BJ (cell line): ENCODE measurements around the gene RET. TPM values are rescaled to one million over a fixed set of nuclear protein-coding genes. Genes with fewer than 3 reads are reported as not detected.

ENCODE experiments used
- CTCF ChIA-PET: fragments of 350-600 bp; formaldehyde crosslinking; extraction: SDS; loops from one replicate; lab custom pipeline; 2021; ENCODE audit warnings: antibody characterized with exemption, inconsistent platforms; lab: Yijun Ruan, JAX
- POLR2A ChIA-PET: fragments of 300-600 bp; sonication (Branson Sonifier 250); formaldehyde crosslinking; extraction: SDS; loops from one replicate; lab custom pipeline; 2021; ENCODE audit warnings: antibody characterized with exemption; lab: Charles Lee
- DNase-seq: peaks from one replicate; pipeline ENCODE4 v3.0.0-alpha.2; 2011; ENCODE audit warnings: low read depth
- H3K27me3 ChIP-seq: 2 replicates; pipeline ENCODE4 v1.6.0; 2011; ENCODE audit warnings: low read length; ENCODE audit not compliant: control insufficient read depth, insufficient read depth
- H3K36me3 ChIP-seq: 2 replicates; pipeline ENCODE4 v1.5.1; 2011; ENCODE audit warnings: low read length; ENCODE audit not compliant: control insufficient read depth, insufficient read depth
- H3K4me3 ChIP-seq: 2 replicates; pipeline ENCODE4 v1.5.1; 2011; ENCODE audit warnings: low read depth, mild to moderate bottlenecking, control low read depth, low read length
- polyA plus RNA-seq: library from polyadenylated mRNA; depleted of rRNA; stranded (reverse); fragments of >200 nt; gene quantifications from 2 replicates; pipeline ENCODE4 v1.2.3, GENCODE V29; 2011
- TF ChIP-seq, protein P1 (sequence below): IDR thresholded peaks from 2 replicates; pipeline ENCODE4 v1.5.1; 2011; ENCODE audit warnings: low read depth, mild to moderate bottlenecking, control low read depth, inconsistent platforms, low read length, moderate library complexity; ENCODE audit not compliant: insufficient read depth

The RET gene
- polyA plus RNA-seq, 1 experiment: 0.29 TPM

DNA sequence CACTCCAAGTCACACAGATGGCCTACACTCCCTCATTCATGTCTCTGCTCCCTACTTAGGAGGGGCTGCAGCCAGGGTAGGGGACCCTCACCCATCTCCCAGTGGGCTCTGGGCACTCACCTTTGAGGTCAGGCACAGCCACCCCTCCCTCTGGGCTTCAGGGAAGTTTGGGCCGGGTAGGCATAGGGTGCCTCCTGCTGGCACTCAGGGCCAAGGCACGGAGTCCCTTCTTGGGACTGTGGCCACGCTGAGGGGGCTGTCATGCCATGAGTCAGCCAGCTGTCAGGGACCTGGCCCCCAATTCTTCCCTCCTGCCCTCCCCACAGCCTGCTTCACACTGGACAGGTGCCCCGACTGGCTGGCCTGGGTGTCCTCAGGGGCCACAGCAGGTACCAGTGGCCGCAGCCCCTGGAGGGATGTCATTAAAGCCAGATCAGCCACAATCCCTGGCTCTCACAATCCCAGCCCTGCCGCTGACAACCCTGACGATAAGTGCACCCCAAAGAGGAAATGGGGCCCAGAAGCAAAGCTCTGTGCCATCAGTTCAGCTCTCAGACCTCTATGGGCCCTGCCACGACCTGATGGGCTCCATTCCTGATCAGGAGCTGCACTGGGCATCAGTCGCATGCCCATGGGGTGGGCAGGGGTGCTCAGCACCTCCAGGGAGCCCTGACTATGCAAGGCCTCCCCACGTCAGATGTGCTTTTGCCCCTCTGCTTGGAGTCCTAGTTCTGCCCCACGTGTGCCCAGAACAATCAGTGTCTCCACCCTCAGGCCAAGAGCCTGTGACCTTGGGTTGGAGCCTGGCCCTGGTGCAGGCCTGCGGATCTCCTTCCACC, 34.1 kb upstream of the RET start:
- ChIA-PET POLR2A (no interaction called here), CTCF (interaction anchor here (0.6 kb wide), 1 partner anchor 23 kb away, joined by 3 read pairs; no protein-coding TSS in a partner anchor)
- H3K27me3 ChIP-seq: no peaks in the 10 kb centered on the region
- no peak for DNase-seq
- no peak overlapping the region for H3K4me3 ChIP-seq
- TF ChIP-seq, protein P1, sequence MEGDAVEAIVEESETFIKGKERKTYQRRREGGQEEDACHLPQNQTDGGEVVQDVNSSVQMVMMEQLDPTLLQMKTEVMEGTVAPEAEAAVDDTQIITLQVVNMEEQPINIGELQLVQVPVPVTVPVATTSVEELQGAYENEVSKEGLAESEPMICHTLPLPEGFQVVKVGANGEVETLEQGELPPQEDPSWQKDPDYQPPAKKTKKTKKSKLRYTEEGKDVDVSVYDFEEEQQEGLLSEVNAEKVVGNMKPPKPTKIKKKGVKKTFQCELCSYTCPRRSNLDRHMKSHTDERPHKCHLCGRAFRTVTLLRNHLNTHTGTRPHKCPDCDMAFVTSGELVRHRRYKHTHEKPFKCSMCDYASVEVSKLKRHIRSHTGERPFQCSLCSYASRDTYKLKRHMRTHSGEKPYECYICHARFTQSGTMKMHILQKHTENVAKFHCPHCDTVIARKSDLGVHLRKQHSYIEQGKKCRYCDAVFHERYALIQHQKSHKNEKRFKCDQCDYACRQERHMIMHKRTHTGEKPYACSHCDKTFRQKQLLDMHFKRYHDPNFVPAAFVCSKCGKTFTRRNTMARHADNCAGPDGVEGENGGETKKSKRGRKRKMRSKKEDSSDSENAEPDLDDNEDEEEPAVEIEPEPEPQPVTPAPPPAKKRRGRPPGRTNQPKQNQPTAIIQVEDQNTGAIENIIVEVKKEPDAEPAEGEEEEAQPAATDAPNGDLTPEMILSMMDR: no peak
- no peaks in the 10 kb centered on the region for H3K36me3 ChIP-seq

DNA sequence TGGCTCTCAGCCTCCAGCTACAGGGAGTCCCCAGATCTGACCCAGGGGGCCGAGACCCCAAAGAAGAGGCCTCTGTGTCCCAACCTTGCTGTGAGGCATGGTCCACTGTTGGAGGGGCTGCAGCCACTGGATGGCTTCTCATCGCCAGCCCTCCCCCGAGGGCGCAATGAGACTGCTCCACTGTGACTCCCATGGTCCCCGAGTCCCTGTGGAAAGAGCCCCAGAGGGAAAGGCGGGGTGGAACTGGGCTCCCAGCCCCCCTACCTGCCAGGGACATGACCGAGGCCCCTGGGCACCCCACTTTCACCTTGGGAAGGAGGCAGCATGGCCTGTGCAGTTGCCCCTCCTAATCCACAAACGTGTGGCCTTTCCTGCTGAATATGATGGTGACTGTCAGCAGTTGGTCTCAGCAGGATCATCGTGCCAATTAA, 33.5 kb upstream of the RET start:
- Histone ChIP-seq H3K27me3 (no peaks in the 10 kb centered on the region), H3K36me3 (no peaks in the 10 kb centered on the region), H3K4me3 (no peak overlapping the region)
- DNase-seq: no peak
- ChIA-PET POLR2A (no interaction called here), CTCF (interaction anchor here (0.6 kb wide), 1 partner anchor 22 kb away, joined by 3 read pairs; no protein-coding TSS in a partner anchor)
- TF ChIP-seq, protein P1: no peak

DNA sequence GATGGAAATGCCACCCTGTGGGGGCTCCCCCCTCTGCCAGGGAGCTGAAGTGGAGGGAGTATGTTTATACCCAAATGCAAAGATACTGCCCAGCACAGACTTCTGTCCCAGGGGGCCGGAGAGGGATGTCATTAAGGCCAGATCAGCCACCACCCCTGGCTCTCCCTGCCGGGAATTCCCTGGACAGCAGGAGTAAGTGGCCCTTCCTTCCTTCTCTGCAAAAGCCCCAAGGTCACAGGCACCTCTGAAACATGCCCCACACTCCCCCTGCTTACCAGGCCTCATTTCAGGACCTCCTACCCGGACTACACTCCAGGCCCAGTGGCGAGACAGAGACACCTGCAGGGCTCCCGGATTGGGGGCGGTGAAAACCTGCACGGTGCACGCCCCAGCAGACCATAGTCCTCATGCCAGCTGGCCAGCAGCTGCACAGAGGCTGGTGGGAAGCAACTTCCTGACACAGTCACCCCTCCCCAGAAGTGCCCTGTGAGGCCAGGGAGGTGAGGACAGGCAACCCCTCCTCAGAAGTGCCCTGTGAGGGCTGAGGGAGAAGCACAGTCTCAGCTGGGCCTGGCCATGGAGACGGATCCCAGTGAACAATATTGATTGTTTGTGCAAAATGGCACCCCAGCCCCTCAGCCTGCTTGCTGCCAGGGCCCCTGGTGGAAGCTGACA, 33.0 kb upstream of the RET start:
- H3K36me3 ChIP-seq: no peaks in the 10 kb centered on the region
- ChIA-PET POLR2A (no interaction called here), CTCF (interaction anchor here (0.6 kb wide), 1 partner anchor 21 kb away, joined by 3 read pairs; no protein-coding TSS in a partner anchor)
- no peak for DNase-seq
- H3K4me3 ChIP-seq: no peak overlapping the region
- TF ChIP-seq, protein P1: no peak
- H3K27me3 ChIP-seq: no peaks in the 10 kb centered on the region

DNA sequence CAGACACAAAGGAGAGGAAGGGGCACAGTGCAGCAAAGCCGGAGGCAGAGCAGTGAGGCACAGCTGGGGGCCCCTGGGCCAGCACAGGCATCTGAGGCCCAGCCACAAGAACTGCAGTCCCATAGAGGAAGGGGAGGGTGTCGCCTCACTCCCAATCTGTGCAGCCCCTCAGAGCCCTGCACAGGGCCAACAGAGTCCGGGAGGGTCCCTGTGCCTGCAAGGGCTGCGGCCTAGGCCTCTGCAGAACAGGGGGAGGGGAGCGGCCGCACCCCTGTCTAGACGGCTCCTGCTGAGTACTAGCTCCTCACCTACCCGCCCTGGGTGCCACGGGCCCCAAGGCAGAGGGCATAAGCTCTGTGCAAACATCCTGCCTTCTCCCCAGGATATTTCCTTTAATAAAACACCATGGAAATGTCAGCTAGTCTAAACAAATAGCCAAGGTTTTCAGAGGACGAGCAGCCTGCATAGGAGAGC, 32.4 kb upstream of the RET start:
- ChIA-PET CTCF (no interaction called here), POLR2A (no interaction called here)
- Histone ChIP-seq H3K36me3 (no peaks in the 10 kb centered on the region), H3K27me3 (no peaks in the 10 kb centered on the region), H3K4me3 (no peak overlapping the region)
- TF ChIP-seq, protein P1: no peak
- no peak for DNase-seq

DNA sequence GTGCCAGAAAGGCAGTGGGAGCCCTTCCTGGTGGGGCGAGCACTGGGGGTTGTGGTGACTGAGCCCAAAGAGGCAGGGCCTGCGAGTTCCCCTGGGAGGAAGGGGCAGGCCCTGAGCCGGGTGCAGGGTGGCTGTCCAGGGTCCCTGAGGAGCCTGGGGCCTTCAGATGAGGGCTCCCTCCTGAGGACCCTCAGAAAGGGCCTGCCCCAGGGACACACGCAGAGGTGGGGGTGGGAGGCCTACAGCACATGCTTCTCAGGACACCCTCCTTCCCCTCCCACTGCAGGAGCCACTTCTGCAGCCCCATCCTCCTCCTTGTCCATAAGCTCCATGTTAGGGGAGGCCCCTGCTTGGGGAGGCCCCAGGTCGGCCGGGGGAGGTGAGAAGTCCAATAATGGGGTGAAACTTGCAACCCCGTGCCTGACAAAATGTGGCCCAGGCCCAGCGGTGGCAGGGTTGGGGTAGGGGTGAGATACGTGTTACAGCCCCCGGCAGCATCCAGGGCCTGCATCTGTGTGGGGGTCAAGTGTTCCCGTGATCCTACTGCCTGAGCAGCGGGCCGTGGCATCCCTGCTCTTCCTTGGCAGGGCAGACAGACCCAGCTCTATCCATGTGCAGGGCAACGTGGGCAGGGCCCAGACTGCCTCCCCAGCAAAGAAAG, 31.8 kb upstream of the RET start:
- ChIA-PET POLR2A (no interaction called here), CTCF (no interaction called here)
- no peak for DNase-seq
- H3K36me3 ChIP-seq: no peaks in the 10 kb centered on the region
- TF ChIP-seq, protein P1: no peak
- H3K27me3 ChIP-seq: no peaks in the 10 kb centered on the region
- no peak overlapping the region for H3K4me3 ChIP-seq
